Activated naive CD4-positive, alpha-beta T cell treated with anti-CD3 and anti-CD28 coated beads, Interleukin-2, amount 10 ng/mL, durations not matched to agents 7 days and 5 days (primary cell): Measurements from ENCODE around the gene PRCP.
"Not testable (repeated sequence)": the region's sequence is repeated elsewhere in the genome, so short reads cannot be mapped to it uniquely, and the experiment has no call there.

ENCODE experiments used
- CTCF ChIA-PET: fragments of 350-600 bp; sonication (Branson Sonifier 250); formaldehyde crosslinking; loops from one replicate; lab custom pipeline; 2021; ENCODE audit warnings: antibody characterized with exemption; lab: Charles Lee
- DNase-seq: peaks from one replicate; pipeline ENCODE4 v3.0.0-alpha.2; 2020
- H3K27ac Mint-ChIP-seq: one replicate; pipeline ENCODE4 v1.8.0; 2021; ENCODE audit warnings: mild to moderate bottlenecking, moderate library complexity, mixed read lengths
- H3K27me3 Mint-ChIP-seq: one replicate; pipeline ENCODE4 v1.8.0; 2021; ENCODE audit warnings: mild to moderate bottlenecking, mixed read lengths
- H3K36me3 Mint-ChIP-seq: one replicate; pipeline ENCODE4 v1.8.0; 2021; ENCODE audit warnings: mixed read lengths
- H3K4me1 Mint-ChIP-seq: one replicate; pipeline ENCODE4 v1.8.0; 2021; ENCODE audit warnings: mixed read lengths
- H3K4me3 Mint-ChIP-seq: one replicate; pipeline ENCODE4 v1.8.0; 2021; ENCODE audit warnings: mild to moderate bottlenecking, moderate library complexity, mixed read lengths
- H3K9me3 Mint-ChIP-seq: one replicate; pipeline ENCODE4 v1.8.0; 2021; ENCODE audit warnings: mixed read lengths

Gene PRCP

GRCh38 chr11:82900277-82901164, at the start of gene PRCP:
Gene PRCP (minus strand): TSS chr11:82900430. CDS start chr11:82900402, 28 bp downstream.
- CTCF ChIA-PET = interaction anchor here (1.7 to 4.2 kb wide), 4 partner anchors 33 to 350 kb away, joined by 5 to 33 read pairs (median 7); no protein-coding TSS in a partner anchor
- H3K36me3 Mint-ChIP-seq = peaks cover 2% of the 10 kb centered on the region
- H3K4me1 Mint-ChIP-seq = peaks cover 51% of the 10 kb centered on the region
- H3K27ac Mint-ChIP-seq = peak within 1 kb of the TSS; percentile 96
- H3K27me3 Mint-ChIP-seq = no peaks in the 10 kb centered on the region
- H3K9me3 Mint-ChIP-seq = no peaks in the 10 kb centered on the region
- peak; percentile 96 for DNase-seq
- peak within 1 kb of the TSS; percentile 90 for H3K4me3 Mint-ChIP-seq

GRCh38 chr11:82949352-82949751, 49.1 kb upstream of the PRCP start:
- Mint-ChIP-seq H3K36me3 (peaks cover 40% of the 10 kb centered on the region), H3K27ac (no peak overlapping the region), H3K9me3 (peaks cover 41% of the 10 kb centered on the region), H3K4me1 (no peaks in the 10 kb centered on the region), H3K4me3 (no peak overlapping the region), H3K27me3 (peaks cover 3% of the 10 kb centered on the region)
- no peak for DNase-seq
- CTCF ChIA-PET = no interaction called here

- Mint-ChIP-seq H3K4me3 (no peak overlapping the region), H3K27me3 (peaks cover 3% of the 10 kb centered on the region), H3K36me3 (peaks cover 29% of the 10 kb centered on the region), H3K27ac (no peak overlapping the region), H3K9me3 (peaks cover 25% of the 10 kb centered on the region), H3K4me1 (peaks cover 5% of the 10 kb centered on the region)
- no peak for DNase-seq
- CTCF ChIA-PET = no interaction called here
Measured at GRCh38 chr11:82945682-82946081, 45.5 kb upstream of the PRCP start.

- peaks cover 26% of the 10 kb centered on the region for H3K9me3 Mint-ChIP-seq
- CTCF ChIA-PET, DNase-seq, H3K4me3 Mint-ChIP-seq, H3K4me1 Mint-ChIP-seq, H3K27ac Mint-ChIP-seq, H3K27me3 Mint-ChIP-seq: not testable (repeated sequence)
- H3K36me3 Mint-ChIP-seq = peaks cover 33% of the 10 kb centered on the region
Measured at GRCh38 chr11:82945041-82945440, 44.8 kb upstream of the PRCP start.

- peaks cover 27% of the 10 kb centered on the region for H3K9me3 Mint-ChIP-seq
- H3K4me1 Mint-ChIP-seq = peaks cover 6% of the 10 kb centered on the region
- H3K27ac Mint-ChIP-seq = no peak overlapping the region
- CTCF ChIA-PET = no interaction called here
- peaks cover 30% of the 10 kb centered on the region for H3K36me3 Mint-ChIP-seq
- DNase-seq = no peak
- H3K4me3 Mint-ChIP-seq = no peak overlapping the region
- H3K27me3 Mint-ChIP-seq = peaks cover 3% of the 10 kb centered on the region
Measured at GRCh38 chr11:82944198-82944597, 44.0 kb upstream of the PRCP start.

GRCh38 chr11:82943430-82943829, 43.2 kb upstream of the PRCP start:
- H3K27me3 Mint-ChIP-seq, H3K4me3 Mint-ChIP-seq, H3K4me1 Mint-ChIP-seq, CTCF ChIA-PET, DNase-seq, H3K27ac Mint-ChIP-seq: not testable (repeated sequence)
- peaks cover 27% of the 10 kb centered on the region for H3K9me3 Mint-ChIP-seq
- H3K36me3 Mint-ChIP-seq = peaks cover 32% of the 10 kb centered on the region

- Mint-ChIP-seq H3K4me3 (no peak overlapping the region), H3K9me3 (peaks cover 27% of the 10 kb centered on the region), H3K27me3 (peaks cover 3% of the 10 kb centered on the region), H3K36me3 (peaks cover 32% of the 10 kb centered on the region), H3K4me1 (peaks cover 6% of the 10 kb centered on the region), H3K27ac (no peak overlapping the region)
- no peak for DNase-seq
- CTCF ChIA-PET = interaction anchor here (0.7 to 2.3 kb wide), 3 partner anchors 12 to 307 kb away, joined by 3 to 10 read pairs (median 5); no protein-coding TSS in a partner anchor
Measured at GRCh38 chr11:82942376-82942775, 42.1 kb upstream of the PRCP start.

- CTCF ChIA-PET = interaction anchor here (0.6 kb wide), 1 partner anchor 335 kb away, joined by 3 read pairs; no protein-coding TSS in a partner anchor
- H3K27me3 Mint-ChIP-seq = no peaks in the 10 kb centered on the region
- H3K36me3 Mint-ChIP-seq = peaks cover 42% of the 10 kb centered on the region
- H3K27ac Mint-ChIP-seq = no peak overlapping the region
- no peak overlapping the region for H3K4me3 Mint-ChIP-seq
- H3K4me1 Mint-ChIP-seq = peaks cover 6% of the 10 kb centered on the region
- peaks cover 24% of the 10 kb centered on the region for H3K9me3 Mint-ChIP-seq
- no peak for DNase-seq
Measured at GRCh38 chr11:82939456-82939855, 39.2 kb upstream of the PRCP start.

- H3K36me3 Mint-ChIP-seq = peaks cover 52% of the 10 kb centered on the region
- CTCF ChIA-PET = no interaction called here
- no peak overlapping the region for H3K27ac Mint-ChIP-seq
Measured at GRCh38 chr11:82937554-82937953, 37.3 kb upstream of the PRCP start.

GRCh38 chr11:82936261-82936660, 36.0 kb upstream of the PRCP start:
- CTCF ChIA-PET = no interaction called here
- Mint-ChIP-seq H3K4me1 (peaks cover 18% of the 10 kb centered on the region), H3K27ac (no peak overlapping the region), H3K27me3 (no peaks in the 10 kb centered on the region), H3K9me3 (peaks cover 9% of the 10 kb centered on the region), H3K36me3 (peaks cover 52% of the 10 kb centered on the region), H3K4me3 (no peak overlapping the region)
- no peak for DNase-seq

More at GRCh38 chr11:82937554-82937953, 37.3 kb upstream of the PRCP start:
- Mint-ChIP-seq H3K9me3 (peaks cover 15% of the 10 kb centered on the region), H3K4me1 (peaks cover 11% of the 10 kb centered on the region), H3K4me3 (no peak overlapping the region), H3K27me3 (no peaks in the 10 kb centered on the region)
- no peak for DNase-seq

GRCh38 chr11:82932564-82932963, 32.3 kb upstream of the PRCP start:
- no peaks in the 10 kb centered on the region for H3K9me3 Mint-ChIP-seq
- CTCF ChIA-PET = interaction anchor here (0.8 kb wide), 1 partner anchor 65 kb away, joined by 3 read pairs; no protein-coding TSS in a partner anchor
- peak overlapping the region; percentile 33 for H3K27ac Mint-ChIP-seq
- peaks cover 20% of the 10 kb centered on the region for H3K4me1 Mint-ChIP-seq
- H3K27me3 Mint-ChIP-seq = no peaks in the 10 kb centered on the region
- H3K36me3 Mint-ChIP-seq = peaks cover 56% of the 10 kb centered on the region
- no peak overlapping the region for H3K4me3 Mint-ChIP-seq
- DNase-seq = no peak

- CTCF ChIA-PET = interaction anchor here (0.6 to 2.8 kb wide), 2 partner anchors 11 to 185 kb away, joined by 5 to 10 read pairs; no protein-coding TSS in a partner anchor
- no peak overlapping the region for H3K4me3 Mint-ChIP-seq
- no peaks in the 10 kb centered on the region for H3K9me3 Mint-ChIP-seq
- no peaks in the 10 kb centered on the region for H3K27me3 Mint-ChIP-seq
- no peak for DNase-seq
- peaks cover 54% of the 10 kb centered on the region for H3K36me3 Mint-ChIP-seq
- peaks cover 25% of the 10 kb centered on the region for H3K4me1 Mint-ChIP-seq
- no peak overlapping the region for H3K27ac Mint-ChIP-seq
Measured at GRCh38 chr11:82930734-82931133, 30.5 kb upstream of the PRCP start.

GRCh38 chr11:82930229-82930628, 30.0 kb upstream of the PRCP start:
- Mint-ChIP-seq H3K27me3 (no peaks in the 10 kb centered on the region), H3K27ac (no peak overlapping the region), H3K4me3 (no peak overlapping the region), H3K9me3 (no peaks in the 10 kb centered on the region), H3K4me1 (peaks cover 25% of the 10 kb centered on the region), H3K36me3 (peaks cover 52% of the 10 kb centered on the region)
- CTCF ChIA-PET = interaction anchor here (0.6 to 2.8 kb wide), 4 partner anchors 12 to 186 kb away, joined by 4 to 10 read pairs (median 6); no protein-coding TSS in a partner anchor
- no peak for DNase-seq

- no peak overlapping the region for H3K27ac Mint-ChIP-seq
- H3K27me3 Mint-ChIP-seq = no peaks in the 10 kb centered on the region
- no peak for DNase-seq
- H3K9me3 Mint-ChIP-seq = no peaks in the 10 kb centered on the region
- CTCF ChIA-PET = interaction anchor here (1.2 to 2.8 kb wide), 3 partner anchors 13 to 62 kb away, joined by 4 to 10 read pairs (median 6); no protein-coding TSS in a partner anchor
- no peak overlapping the region for H3K4me3 Mint-ChIP-seq
- peaks cover 26% of the 10 kb centered on the region for H3K4me1 Mint-ChIP-seq
- peaks cover 50% of the 10 kb centered on the region for H3K36me3 Mint-ChIP-seq
Measured at GRCh38 chr11:82929121-82929520, 28.9 kb upstream of the PRCP start.
